Hindlimb muscle (tissue), 1 donor: ENCODE data around the gene SLC48A1. TPM values are rescaled to one million over a fixed set of nuclear protein-coding genes. Genes with fewer than 3 reads are reported as not detected.
A peak's percentile ranks its signal among the peaks of the same experiment; 100 is the strongest.

Source experiments
- DNase-seq: peaks from one replicate; pipeline ENCODE4 v3.0.0-alpha.2; 2013
- polyA plus RNA-seq: library from polyadenylated mRNA; unstranded; fragments of 120-200 nt; gene quantifications from one replicate; pipeline ENCODE4 v1.2.1, GENCODE V29; 2013; ENCODE audit not compliant: insufficient read length

SLC48A1 gene
- polyA plus RNA-seq: 13.7 TPM

- DNase-seq: peak; percentile 77
Observed at GRCh38 chr12:47773062-47773857, at the start of gene SLC48A1. SLC48A1 (plus strand) TSS chr12:47773238; CDS start chr12:47773305, 67 bp downstream.

GRCh38 chr12:47725091-47725772 is 47.8 kb upstream of the SLC48A1 start, which contains the start of gene ENDOU:
ENDOU (minus strand) TSS chr12:47725490; CDS start chr12:47725413, 77 bp downstream.
- DNase-seq: no peak

GRCh38 chr12:47725893-47726292 is 47.1 kb upstream of the SLC48A1 start:
- DNase-seq: no peak

GRCh38 chr12:47729233-47729632 is 43.8 kb upstream of the SLC48A1 start:
- DNase-seq: no peak

GRCh38 chr12:47730341-47730744 is 42.7 kb upstream of the SLC48A1 start:
- no peak for DNase-seq

GRCh38 chr12:47731723-47732122 is 41.3 kb upstream of the SLC48A1 start:
- DNase-seq: no peak

GRCh38 chr12:47732504-47732903 is 40.5 kb upstream of the SLC48A1 start:
- DNase-seq: no peak

- no peak for DNase-seq
Observed at GRCh38 chr12:47733142-47733541, 39.9 kb upstream of the SLC48A1 start.

GRCh38 chr12:47734725-47735480 is 38.1 kb upstream of the SLC48A1 start:
- DNase-seq: no peak

GRCh38 chr12:47735649-47736048 is 37.4 kb upstream of the SLC48A1 start:
- no peak for DNase-seq

- DNase-seq: no peak
Observed at GRCh38 chr12:47736216-47736615, 36.8 kb upstream of the SLC48A1 start.

GRCh38 chr12:47736877-47737676 is 36.0 kb upstream of the SLC48A1 start:
- DNase-seq: peak; percentile 56

GRCh38 chr12:47737936-47738594 is 35.0 kb upstream of the SLC48A1 start:
- no peak for DNase-seq

- no peak for DNase-seq
Observed at GRCh38 chr12:47739297-47739696, 33.7 kb upstream of the SLC48A1 start.

GRCh38 chr12:47739979-47740378 is 33.1 kb upstream of the SLC48A1 start:
- DNase-seq: no peak

- DNase-seq: no peak
Observed at GRCh38 chr12:47740606-47741339, 32.3 kb upstream of the SLC48A1 start.

GRCh38 chr12:47741340-47741703 is 31.7 kb upstream of the SLC48A1 start:
- peak; percentile 35 for DNase-seq

GRCh38 chr12:47742253-47742825 is 30.7 kb upstream of the SLC48A1 start:
- no peak for DNase-seq

- DNase-seq: no peak
Observed at GRCh38 chr12:47743311-47743860, 29.7 kb upstream of the SLC48A1 start.

GRCh38 chr12:47744005-47744651 is 28.9 kb upstream of the SLC48A1 start:
- DNase-seq: no peak
